SK-N-SH treated with all-trans-retinoic acid at 6 μM for 48 hours (cell line): Measurements from ENCODE around the gene CT47C1.

ENCODE experiments used
- ARNTL ChIP-seq: fragments of 450-650 bp; formaldehyde crosslinking; IDR thresholded peaks from 2 replicates; pipeline ENCODE4 v1.5.0; 2020; ENCODE audit warnings: low read depth, mild to moderate bottlenecking, moderate library complexity, borderline replicate concordance
- CREB5 ChIP-seq: fragments of 250-450 bp; sonication (Bioruptor Pico); IDR thresholded peaks from 2 replicates; pipeline ENCODE4 v1.5.1; 2020; ENCODE audit warnings: low read depth, mild to moderate bottlenecking, moderate library complexity
- CSDC2 ChIP-seq: fragments of 250-450 bp; sonication (Bioruptor Pico); IDR thresholded peaks from 2 replicates; pipeline ENCODE4 v1.5.0; 2020; ENCODE audit warnings: mild to moderate bottlenecking, moderate library complexity
- ISL1 ChIP-seq: fragments of 250-450 bp; sonication (Bioruptor Pico); IDR thresholded peaks from 2 replicates; pipeline ENCODE4 v2.1.2; 2022; ENCODE audit warnings: mild to moderate bottlenecking, moderate library complexity
- OSR1 ChIP-seq: fragments of 250-450 bp; sonication (Bioruptor Pico); IDR thresholded peaks from 2 replicates; pipeline ENCODE4 v1.8.0; 2022; ENCODE audit warnings: moderate library complexity, mild to moderate bottlenecking, inconsistent platforms
- RARB ChIP-seq: fragments of 250-450 bp; sonication (Bioruptor Pico); IDR thresholded peaks from 2 replicates; pipeline ENCODE4 v1.8.0; 2021; ENCODE audit warnings: mild to moderate bottlenecking, moderate library complexity
- SNAI2 ChIP-seq: fragments of 250-450 bp; sonication (Bioruptor Pico); IDR thresholded peaks from 2 replicates; pipeline ENCODE4 v1.5.0; 2020; ENCODE audit warnings: mild to moderate bottlenecking, moderate library complexity
- TOX ChIP-seq: fragments of 250-450 bp; sonication (Bioruptor Pico); IDR thresholded peaks from 2 replicates; pipeline ENCODE4 v1.8.0; 2021; ENCODE audit warnings: mild to moderate bottlenecking, moderate library complexity, borderline replicate concordance
- ZFP30 ChIP-seq: fragments of 450-650 bp; formaldehyde crosslinking; IDR thresholded peaks from 2 replicates; pipeline ENCODE4 v1.5.0; 2022; ENCODE audit warnings: mild to moderate bottlenecking, moderate library complexity
- ZNF565 ChIP-seq: fragments of 450-650 bp; formaldehyde crosslinking; conservative IDR thresholded peaks from 2 replicates; pipeline ENCODE4 v1.5.0; 2020; ENCODE audit warnings: low read depth, mild to moderate bottlenecking, moderate library complexity
- ZNF70 ChIP-seq: fragments of 450-650 bp; formaldehyde crosslinking; IDR thresholded peaks from 2 replicates; pipeline ENCODE4 v1.5.0; 2020; ENCODE audit warnings: mild to moderate bottlenecking, moderate library complexity
- ZNF8 ChIP-seq: fragments of 450-650 bp; formaldehyde crosslinking; IDR thresholded peaks from 2 replicates; pipeline ENCODE4 v1.5.0; 2020; ENCODE audit warnings: mild to moderate bottlenecking, moderate library complexity
- TF ChIP-seq, protein P1 (sequence below): fragments of 250-450 bp; sonication (Bioruptor Pico); IDR thresholded peaks from 2 replicates; pipeline ENCODE4 v1.8.0; 2021; ENCODE audit warnings: low read depth, mild to moderate bottlenecking, moderate library complexity, borderline replicate concordance
- TF ChIP-seq, protein P2 (sequence below): fragments of 250-450 bp; sonication (Bioruptor Pico); IDR thresholded peaks from 2 replicates; pipeline ENCODE4 v1.8.0; 2020; ENCODE audit warnings: mild to moderate bottlenecking, moderate library complexity, borderline replicate concordance

DNA sequence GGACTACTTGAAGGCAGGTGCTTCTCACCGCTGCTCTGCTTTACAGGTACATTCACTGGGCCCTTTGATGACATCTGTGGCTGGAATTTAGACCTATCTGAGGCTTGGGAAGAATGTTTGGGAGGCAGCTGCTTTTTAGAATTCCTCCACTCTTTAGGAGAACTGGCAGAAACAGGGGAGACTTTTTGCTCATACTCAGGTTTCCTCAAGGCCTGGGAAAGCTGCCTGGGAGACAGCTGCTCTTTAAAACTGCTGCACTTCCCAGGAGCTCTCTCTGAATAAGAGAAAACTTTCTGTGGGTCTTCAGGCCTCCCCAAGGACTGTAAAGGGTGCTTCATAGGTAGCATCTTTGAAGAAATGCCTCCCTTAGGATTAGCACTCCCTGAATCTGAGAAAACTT lies 14.3 kb downstream of the CT47C1 start:
- TF ChIP-seq ISL1 (CRISPR knock-in tag) (no peak), OSR1 (no peak), SNAI2 (CRISPR knock-in tag) (no peak), TOX (CRISPR knock-in tag) (no peak), ZNF70 (CRISPR knock-in tag) (no peak), ZNF8 (CRISPR knock-in tag) (no peak), CREB5 (CRISPR knock-in tag) (no peak), ARNTL (CRISPR knock-in tag) (no peak), CSDC2 (no peak), ZFP30 (CRISPR knock-in tag) (no peak), RARB (no peak), ZNF565 (no peak)
- TF ChIP-seq, protein P1, sequence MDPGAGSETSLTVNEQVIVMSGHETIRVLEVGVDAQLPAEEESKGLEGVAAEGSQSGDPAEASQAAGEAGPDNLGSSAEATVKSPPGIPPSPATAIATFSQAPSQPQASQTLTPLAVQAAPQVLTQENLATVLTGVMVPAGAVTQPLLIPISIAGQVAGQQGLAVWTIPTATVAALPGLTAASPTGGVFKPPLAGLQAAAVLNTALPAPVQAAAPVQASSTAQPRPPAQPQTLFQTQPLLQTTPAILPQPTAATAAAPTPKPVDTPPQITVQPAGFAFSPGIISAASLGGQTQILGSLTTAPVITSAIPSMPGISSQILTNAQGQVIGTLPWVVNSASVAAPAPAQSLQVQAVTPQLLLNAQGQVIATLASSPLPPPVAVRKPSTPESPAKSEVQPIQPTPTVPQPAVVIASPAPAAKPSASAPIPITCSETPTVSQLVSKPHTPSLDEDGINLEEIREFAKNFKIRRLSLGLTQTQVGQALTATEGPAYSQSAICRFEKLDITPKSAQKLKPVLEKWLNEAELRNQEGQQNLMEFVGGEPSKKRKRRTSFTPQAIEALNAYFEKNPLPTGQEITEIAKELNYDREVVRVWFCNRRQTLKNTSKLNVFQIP = no peak
- TF ChIP-seq, protein P2, sequence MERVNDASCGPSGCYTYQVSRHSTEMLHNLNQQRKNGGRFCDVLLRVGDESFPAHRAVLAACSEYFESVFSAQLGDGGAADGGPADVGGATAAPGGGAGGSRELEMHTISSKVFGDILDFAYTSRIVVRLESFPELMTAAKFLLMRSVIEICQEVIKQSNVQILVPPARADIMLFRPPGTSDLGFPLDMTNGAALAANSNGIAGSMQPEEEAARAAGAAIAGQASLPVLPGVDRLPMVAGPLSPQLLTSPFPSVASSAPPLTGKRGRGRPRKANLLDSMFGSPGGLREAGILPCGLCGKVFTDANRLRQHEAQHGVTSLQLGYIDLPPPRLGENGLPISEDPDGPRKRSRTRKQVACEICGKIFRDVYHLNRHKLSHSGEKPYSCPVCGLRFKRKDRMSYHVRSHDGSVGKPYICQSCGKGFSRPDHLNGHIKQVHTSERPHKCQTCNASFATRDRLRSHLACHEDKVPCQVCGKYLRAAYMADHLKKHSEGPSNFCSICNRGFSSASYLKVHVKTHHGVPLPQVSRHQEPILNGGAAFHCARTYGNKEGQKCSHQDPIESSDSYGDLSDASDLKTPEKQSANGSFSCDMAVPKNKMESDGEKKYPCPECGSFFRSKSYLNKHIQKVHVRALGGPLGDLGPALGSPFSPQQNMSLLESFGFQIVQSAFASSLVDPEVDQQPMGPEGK (CRISPR knock-in tag) = no peak
